ENCODE measurements around the gene RBFOX2. TPM values are rescaled to one million over a fixed set of nuclear protein-coding genes. Genes with fewer than 3 reads are reported as not detected.

The RBFOX2 gene
- total RNA-seq, 1 donor from 2014 or later = 210 TPM

DNA sequence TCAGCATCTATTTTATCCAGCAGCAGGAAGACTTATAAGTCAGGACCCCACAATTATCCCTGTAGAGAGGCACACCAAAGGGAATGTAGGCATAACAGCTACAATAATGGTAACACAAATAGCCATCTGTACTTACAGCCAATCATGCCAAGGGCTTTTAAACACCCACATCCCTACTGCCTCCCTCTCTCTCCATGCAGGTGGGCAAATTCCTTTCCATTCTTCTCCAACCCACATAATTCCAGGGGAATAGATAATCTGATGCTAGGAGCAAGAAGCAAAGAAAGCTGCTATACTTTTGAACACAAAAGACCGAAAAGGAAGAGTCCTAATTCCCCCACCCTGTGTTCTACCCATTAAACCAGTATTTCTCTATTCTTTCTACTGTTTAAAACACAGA is 46.7 kb downstream of the RBFOX2 start:
- H3K36me3 Mint-ChIP-seq = peaks cover 10% of the 10 kb centered on the region
- peaks cover 38% of the 10 kb centered on the region for H3K4me1 Mint-ChIP-seq
- no peak for TF ChIP-seq CTCF (IDR thresholded peaks at IDR 0.05; ENCODE audit: unreplicated experiment)
- no peaks in the 10 kb centered on the region for H3K27me3 Mint-ChIP-seq (ENCODE audit: low read depth)
- peaks cover 7% of the 10 kb centered on the region for H3K9me3 Mint-ChIP-seq
- DNase-seq (ENCODE audit: low spot score in 2 of 2, unreplicated experiment in 2 of 2) = no peak
- H3K27ac Mint-ChIP-seq = no peak overlapping the region
- H3K4me3 Mint-ChIP-seq = no peak overlapping the region

DNA sequence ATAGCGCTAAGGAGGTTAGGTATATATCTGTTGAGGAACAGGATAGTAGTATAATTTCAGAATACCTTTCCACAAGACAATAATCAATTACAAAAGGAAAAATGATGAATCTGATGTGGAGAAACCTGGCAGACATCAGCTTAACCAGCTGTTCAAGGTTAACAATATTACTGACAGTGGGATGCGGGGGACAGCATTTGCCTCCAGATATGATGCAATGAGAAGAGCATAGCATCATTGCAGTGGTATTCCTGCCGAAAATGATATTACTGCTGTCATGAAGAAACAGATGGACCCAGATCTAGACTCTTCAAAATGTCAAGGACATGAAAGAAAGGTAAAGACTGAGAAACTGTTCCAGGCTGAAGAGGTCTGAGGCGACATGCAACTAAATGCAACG is 49.7 kb downstream of the RBFOX2 start:
- Mint-ChIP-seq H3K27ac (no peak overlapping the region), H3K4me3 (no peak overlapping the region), H3K4me1 (peaks cover 39% of the 10 kb centered on the region), H3K9me3 (peaks cover 4% of the 10 kb centered on the region), H3K27me3 (ENCODE audit: low read depth) (no peaks in the 10 kb centered on the region), H3K36me3 (peaks cover 3% of the 10 kb centered on the region)
- DNase-seq (ENCODE audit: low spot score in 2 of 2, unreplicated experiment in 2 of 2) = no peak
- no peak for TF ChIP-seq CTCF (IDR thresholded peaks at IDR 0.05; ENCODE audit: unreplicated experiment)

DNA sequence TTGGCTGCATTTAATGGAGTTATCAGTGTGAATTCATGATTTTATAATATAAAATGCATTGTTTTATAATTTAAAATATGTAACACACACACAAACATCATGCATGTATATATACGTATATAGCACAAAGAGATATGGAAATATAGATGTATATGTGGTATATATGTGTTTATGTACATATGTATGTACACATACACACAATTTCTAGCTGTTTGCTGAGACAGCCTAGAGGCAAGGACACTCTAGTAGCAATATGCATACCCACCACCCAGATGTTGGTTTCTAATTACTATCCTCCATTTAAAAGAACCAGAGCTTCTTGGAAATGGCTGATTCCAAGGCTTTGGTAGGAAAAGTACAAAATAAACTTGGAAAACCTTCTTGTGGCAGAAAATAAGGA is 50.4 kb downstream of the RBFOX2 start:
- peaks cover 4% of the 10 kb centered on the region for H3K9me3 Mint-ChIP-seq
- H3K4me1 Mint-ChIP-seq = peaks cover 42% of the 10 kb centered on the region
- no peak for TF ChIP-seq CTCF (IDR thresholded peaks at IDR 0.05; ENCODE audit: unreplicated experiment)
- no peak overlapping the region for H3K27ac Mint-ChIP-seq
- peaks cover 3% of the 10 kb centered on the region for H3K36me3 Mint-ChIP-seq
- H3K4me3 Mint-ChIP-seq = no peak overlapping the region
- no peak for DNase-seq (ENCODE audit: low spot score in 2 of 2, unreplicated experiment in 2 of 2)
- no peaks in the 10 kb centered on the region for H3K27me3 Mint-ChIP-seq (ENCODE audit: low read depth)

DNA sequence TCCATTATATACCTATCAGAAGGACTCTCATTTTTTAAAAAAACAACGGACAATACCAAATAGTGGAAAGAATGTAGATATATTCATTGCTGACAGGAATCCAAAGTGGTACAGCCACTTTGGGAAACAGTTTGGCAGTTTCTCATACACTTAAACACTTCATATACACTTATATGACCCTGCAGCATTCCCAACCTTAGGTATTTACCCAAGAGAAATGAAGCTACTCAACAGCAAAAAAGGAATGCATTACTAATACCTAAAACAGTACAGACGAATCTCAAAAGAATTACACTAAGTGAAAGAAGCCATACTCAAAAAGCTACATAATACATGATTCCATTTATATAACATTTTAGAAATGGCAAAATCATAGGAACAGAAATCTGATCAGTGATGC is 51.5 kb downstream of the RBFOX2 start:
- Mint-ChIP-seq H3K27me3 (ENCODE audit: low read depth) (no peaks in the 10 kb centered on the region), H3K4me3 (no peak overlapping the region), H3K4me1 (peaks cover 44% of the 10 kb centered on the region), H3K27ac (no peak overlapping the region), H3K9me3 (peaks cover 4% of the 10 kb centered on the region), H3K36me3 (peaks cover 3% of the 10 kb centered on the region)
- no peak for DNase-seq (ENCODE audit: low spot score in 2 of 2, unreplicated experiment in 2 of 2)
- TF ChIP-seq CTCF (IDR thresholded peaks at IDR 0.05; ENCODE audit: unreplicated experiment) = no peak

DNA sequence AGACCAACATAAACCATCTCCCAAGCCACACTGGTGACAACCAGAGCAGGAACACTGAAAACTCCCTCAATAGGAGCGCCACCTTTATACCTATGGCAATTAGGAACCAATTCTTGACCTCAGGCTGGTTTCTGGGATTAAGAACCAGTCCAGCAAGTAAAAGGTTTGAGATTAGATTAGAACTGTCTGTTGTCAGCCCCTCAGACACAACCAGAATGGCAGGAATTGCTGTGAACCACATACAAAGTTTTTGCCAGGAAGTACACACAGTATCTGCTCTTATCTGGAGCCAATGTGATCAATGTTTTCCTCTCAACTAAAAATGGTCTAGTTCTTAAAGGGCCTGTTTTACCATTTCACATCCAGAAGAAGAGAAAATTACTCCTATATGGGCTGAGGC is 55.2 kb downstream of the RBFOX2 start:
- Mint-ChIP-seq H3K27me3 (ENCODE audit: low read depth) (no peaks in the 10 kb centered on the region), H3K9me3 (no peaks in the 10 kb centered on the region), H3K27ac (peak overlapping the region; percentile 93), H3K4me1 (peaks cover 72% of the 10 kb centered on the region), H3K4me3 (no peak overlapping the region), H3K36me3 (no peaks in the 10 kb centered on the region)
- DNase-seq (ENCODE audit: low spot score in 2 of 2, unreplicated experiment in 2 of 2) = no peak
- TF ChIP-seq CTCF (IDR thresholded peaks at IDR 0.05; ENCODE audit: unreplicated experiment) = no peak

- Mint-ChIP-seq H3K9me3 (no peaks in the 10 kb centered on the region), H3K4me1 (peaks cover 80% of the 10 kb centered on the region), H3K4me3 (no peak overlapping the region), H3K27me3 (ENCODE audit: low read depth) (no peaks in the 10 kb centered on the region), H3K36me3 (peaks cover 2% of the 10 kb centered on the region), H3K27ac (peak overlapping the region; percentile 93)
- no peak for DNase-seq (ENCODE audit: low spot score in 2 of 2, unreplicated experiment in 2 of 2)
- TF ChIP-seq CTCF (IDR thresholded peaks at IDR 0.05; ENCODE audit: unreplicated experiment) = no peak
Observed at GRCh38 chr22:35972559-35972958, 56.1 kb downstream of the RBFOX2 start.
